Daoy (cell line): ENCODE measurements around the gene CYP2E1. TPM values are rescaled to one million over a fixed set of nuclear protein-coding genes. Genes with fewer than 3 reads are reported as not detected.
"Not testable (repeated sequence)": the region's sequence is repeated elsewhere in the genome, so short reads cannot be mapped to it uniquely, and the experiment has no call there.

ENCODE experiments used
- DNase-seq: peaks from one replicate; pipeline ENCODE4 v3.0.0-alpha.2; 2015; ENCODE audit warnings: low read depth
- total RNA-seq: library from RNA; depleted of rRNA; stranded (reverse); fragments of >200 nt; shearing (Covaris generic); gene quantifications from 2 replicates; pipeline ENCODE4 v1.2.3, GENCODE V29; 2014; rRNA removed

Gene CYP2E1
- total RNA-seq, result 0.12 and 2.5 TPM in 2 replicates

GRCh38 chr10:133526957-133527588 is at the start of gene CYP2E1:
Gene CYP2E1 (plus strand): TSS chr10:133527363. CDS start chr10:133527396, 33 bp downstream.
- no peak for DNase-seq

GRCh38 chr10:133481086-133481643 is 46.0 kb upstream of the CYP2E1 start:
- no peak for DNase-seq

DNA sequence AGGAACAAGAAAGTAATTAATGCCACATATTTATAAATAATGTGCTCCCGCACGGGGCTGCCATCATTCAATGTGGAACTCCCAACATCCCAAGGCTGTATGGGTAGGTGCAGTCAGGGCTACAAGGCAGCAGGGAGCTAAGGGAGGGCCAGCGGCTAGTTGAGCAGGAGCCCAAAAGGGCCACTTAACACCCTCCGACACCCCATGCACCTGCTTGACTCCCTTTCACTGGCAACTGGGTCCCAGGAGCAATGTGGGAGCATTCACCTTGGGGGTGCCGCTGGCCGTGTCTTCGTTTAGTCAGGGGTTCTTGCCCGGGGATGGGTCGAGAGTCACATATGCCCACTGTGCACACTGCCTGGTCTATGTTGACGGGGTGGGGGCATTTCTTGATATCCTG is 45.5 kb upstream of the CYP2E1 start:
- no peak for DNase-seq

DNA sequence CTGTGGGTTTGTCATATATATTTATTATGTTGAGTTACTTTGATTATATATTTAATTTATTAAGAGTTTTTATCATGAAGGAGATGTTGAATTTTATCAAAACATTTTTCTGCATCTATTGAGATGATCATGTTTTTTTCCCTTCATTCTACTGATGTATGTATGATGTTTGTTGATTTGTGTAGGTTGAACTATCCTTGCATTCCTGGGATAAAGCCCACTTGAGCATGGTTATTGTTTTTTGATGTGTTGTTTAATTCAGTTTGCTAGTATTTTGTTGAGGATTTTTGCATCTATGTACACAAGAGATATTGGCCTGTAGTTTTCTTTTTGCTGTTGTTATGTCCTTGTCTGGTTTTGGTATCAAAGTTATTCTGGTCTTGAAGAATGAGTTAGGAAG is 42.3 kb upstream of the CYP2E1 start:
- DNase-seq, result no peak

- DNase-seq, result no peak
Measured at GRCh38 chr10:133487085-133487484, 40.1 kb upstream of the CYP2E1 start.

DNA sequence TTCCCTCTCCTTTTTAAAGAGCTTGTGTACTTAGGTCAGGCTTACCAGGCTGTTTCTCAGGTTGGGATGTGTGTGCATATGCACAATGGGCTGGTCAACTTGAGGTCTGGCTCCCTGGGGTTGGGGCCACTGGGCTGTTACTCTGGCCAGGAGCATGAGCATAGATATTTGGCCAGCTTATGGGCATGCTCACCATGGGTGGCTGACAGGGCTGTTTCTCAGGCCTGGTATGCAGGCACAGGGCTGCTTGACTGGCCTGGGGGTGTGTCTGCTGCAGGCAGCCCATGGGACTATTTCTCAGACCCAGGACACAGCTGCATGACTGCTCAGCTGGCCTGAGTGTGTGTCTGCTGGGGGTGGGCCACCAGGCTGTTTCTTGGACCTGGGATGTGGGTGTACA is 38.8 kb upstream of the CYP2E1 start:
- DNase-seq, result no peak

DNA sequence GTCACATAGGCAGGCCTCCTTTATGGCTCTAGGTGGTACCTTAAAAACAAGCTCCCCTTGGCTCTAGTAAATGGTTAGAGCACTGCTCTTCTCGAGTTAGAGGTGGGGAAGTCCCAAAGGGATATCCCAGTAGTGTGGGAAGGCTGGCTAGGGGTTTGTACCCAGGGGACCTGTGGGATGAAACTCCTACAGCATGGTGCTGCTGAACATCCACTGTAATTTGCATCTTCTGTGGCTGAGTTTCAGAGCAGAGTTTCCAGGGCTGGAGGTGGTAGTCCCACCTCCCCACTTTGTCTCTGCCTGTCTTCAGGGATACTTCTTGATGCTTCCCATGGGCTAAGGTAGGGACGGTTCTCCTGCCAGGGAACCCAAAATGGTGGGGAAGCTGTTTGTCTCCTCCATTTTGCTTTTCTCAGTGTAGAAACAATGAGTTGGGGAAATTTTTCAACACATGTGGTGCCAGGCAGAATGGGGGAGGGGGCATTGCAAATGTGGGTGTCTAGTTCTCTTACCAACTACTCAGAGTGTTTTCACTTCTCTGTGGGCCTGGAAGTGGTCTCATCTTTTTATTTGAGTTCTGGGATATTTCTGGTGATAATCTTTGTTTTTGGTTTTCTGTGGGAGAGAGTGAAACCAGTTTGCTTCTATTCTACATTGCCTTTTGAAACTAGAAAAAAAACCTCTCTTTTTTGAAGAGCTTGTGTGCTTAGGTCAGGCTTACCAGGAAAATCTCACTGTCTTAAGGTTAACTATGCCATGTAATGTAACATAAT is 37.2 kb upstream of the CYP2E1 start:
- DNase-seq, result no peak

DNA sequence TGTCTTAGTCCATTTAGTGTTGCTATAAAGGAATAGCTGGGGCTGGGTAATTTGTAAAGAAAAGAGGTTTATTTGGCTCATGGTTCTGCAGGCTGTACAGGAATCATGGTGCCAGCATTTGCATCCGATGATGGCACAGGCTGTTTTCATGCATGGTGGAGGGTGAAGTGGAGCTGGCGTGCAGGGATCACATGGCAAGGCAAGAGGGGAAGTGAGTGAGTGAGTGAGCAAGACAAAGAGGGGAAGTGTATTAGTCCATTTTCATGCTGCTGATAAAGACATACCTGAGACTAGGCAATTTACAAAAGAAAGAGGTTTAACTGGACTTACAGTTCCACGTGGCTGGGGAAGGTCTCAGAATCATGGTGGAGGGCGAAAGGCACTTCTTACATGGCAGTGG is 33.6 kb upstream of the CYP2E1 start:
- not testable (repeated sequence) for DNase-seq

DNA sequence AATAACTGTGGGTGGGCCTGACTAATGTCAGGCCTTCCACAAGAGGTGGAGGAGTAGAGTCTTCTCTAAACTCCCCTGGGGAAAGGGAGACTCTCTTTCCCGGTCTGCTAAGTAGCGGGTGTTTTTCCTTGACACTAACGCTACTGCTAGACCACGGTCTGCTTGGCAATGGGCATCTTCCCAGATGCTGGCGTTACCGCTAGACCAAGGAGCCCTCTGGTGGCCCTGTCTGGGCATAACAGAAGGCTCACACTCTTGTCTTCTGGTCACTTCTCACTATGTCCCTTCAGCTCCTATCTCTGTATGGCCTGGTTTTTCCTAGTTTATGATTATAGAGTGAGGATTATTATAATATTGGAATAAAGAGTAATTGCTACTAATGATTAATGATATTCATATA is 29.8 kb upstream of the CYP2E1 start:
- DNase-seq, result not testable (repeated sequence)

- DNase-seq, result not testable (repeated sequence)
Measured at GRCh38 chr10:133499176-133499575, 28.0 kb upstream of the CYP2E1 start.

DNA sequence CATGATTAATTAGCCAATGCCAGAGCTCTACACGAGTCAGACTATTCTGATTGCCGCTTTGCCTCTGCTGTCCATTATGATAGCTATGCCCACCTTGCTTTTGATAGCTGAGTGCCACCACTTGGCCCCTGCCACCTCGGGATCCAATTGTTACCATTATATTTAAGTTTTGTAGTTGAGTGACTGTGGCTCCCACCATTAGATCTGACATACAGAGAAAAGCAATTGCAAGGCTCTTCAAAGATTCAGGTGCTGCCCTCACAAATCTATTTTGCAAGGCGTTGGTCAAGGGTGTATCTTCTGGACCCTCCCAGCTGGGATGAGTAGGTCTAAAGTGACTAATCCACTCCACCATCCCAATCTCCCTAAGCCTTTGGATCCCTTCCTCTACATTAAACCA is 26.3 kb upstream of the CYP2E1 start:
- not testable (repeated sequence) for DNase-seq

DNA sequence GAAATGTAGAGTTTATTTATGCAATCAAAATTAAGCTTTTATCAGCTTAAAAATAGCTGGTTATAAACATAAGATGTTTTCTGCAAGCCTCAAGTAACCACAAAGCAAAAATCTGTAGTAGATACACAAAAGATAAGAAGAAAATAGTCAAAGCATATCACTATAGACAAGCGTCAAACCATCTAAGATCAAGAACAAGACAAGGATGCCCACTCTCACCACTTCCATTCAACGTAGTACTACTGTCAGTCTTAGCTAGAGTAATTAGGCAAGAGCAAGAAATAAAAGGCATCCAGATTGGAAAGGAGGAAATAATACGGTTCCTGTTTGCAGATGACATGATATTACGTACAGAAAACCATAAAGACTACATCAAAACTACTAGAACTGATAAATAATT is 17.5 kb upstream of the CYP2E1 start:
- no peak for DNase-seq

DNA sequence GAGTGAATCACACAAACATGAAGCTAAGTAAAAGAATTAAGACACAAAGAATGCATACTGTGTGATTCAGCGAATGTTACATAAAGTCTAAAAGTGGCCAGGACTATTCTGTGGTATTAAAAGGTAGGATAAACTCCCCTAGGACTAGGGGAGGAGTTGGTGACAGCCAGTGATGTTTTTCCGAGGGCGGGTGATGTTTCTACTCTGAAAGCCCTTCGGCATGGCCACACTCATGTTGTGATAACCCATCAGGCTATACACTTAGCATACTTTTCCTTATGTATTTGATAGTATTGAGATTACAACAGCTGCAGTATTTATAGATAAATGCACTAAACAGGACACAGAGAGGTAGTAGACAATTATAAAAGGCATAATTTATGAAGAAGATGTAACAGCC is 15.8 kb upstream of the CYP2E1 start:
- DNase-seq, result no peak

GRCh38 chr10:133511907-133512528 is 15.1 kb upstream of the CYP2E1 start:
- no peak for DNase-seq

GRCh38 chr10:133515471-133515870 is 11.7 kb upstream of the CYP2E1 start:
- DNase-seq, result no peak

DNA sequence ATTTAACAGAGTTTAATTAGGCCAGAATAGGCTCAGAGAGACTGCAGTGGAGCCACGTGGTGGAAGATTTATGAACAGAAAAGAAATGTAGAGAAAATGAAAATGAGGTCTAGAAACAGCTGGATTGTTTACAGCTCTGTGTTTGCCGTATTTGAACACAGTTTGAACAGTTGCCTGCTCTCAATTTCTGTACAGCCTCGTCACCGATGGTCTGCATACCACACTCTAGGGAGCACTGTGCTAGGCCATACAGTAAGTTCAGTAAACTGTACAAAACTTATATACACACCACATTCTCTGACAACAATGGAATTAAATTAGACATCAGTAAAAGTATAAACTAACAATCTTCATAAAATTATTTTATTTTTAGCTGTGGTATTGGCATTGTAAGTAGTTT is 11.1 kb upstream of the CYP2E1 start:
- no peak for DNase-seq

DNA sequence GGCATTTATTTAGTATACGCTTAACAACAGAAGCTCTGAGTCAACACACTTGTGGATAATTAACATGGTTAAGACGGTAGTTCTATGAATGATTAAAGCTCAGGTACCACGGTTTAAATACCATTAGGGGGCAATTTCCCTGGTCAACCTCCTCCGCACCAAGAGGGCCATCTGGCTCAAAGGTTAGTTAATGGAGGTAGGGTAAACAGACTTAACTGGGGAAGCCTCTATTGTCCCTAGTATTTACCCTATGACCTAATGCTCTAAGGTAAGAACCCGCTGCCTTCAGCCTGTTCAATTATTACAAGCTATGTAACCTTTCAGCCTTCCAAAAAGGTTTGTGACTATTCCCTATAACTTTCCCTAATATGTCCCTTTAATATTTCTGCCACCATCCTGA is 8.6 kb upstream of the CYP2E1 start:
- not testable (repeated sequence) for DNase-seq

DNA sequence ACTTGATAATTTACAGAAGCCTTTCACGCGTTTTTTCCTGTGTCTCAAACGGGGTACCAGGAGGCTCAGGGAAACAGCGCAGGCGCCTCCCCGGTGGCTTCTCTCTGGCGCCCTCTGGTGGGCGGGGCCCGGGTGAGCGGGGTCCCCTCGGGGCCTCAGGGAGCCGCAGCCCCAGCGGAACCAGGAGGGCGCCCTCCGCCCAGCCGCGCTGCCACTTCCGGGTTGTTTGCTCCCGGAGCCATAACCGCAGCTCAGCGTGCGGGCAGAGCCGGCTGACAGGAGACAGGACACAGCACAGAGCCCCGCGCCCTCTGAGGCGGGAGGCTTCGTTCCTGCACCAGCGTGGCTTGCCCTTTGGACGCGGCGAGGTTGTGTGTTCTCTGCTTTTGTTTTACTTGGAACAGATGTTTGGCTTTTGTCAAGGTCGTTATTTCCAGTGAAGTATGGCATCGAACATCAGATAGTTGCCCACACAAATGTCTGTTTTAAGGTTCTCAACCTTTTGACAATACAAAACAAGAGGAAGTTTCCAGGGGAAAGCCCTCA is 6.9 kb upstream of the CYP2E1 start:
- peak; percentile 84 for DNase-seq

- no peak for DNase-seq
Measured at GRCh38 chr10:133523631-133524203, 3.4 kb upstream of the CYP2E1 start.

- no peak for DNase-seq
Measured at GRCh38 chr10:133525444-133525843, 1.7 kb upstream of the CYP2E1 start.

DNA sequence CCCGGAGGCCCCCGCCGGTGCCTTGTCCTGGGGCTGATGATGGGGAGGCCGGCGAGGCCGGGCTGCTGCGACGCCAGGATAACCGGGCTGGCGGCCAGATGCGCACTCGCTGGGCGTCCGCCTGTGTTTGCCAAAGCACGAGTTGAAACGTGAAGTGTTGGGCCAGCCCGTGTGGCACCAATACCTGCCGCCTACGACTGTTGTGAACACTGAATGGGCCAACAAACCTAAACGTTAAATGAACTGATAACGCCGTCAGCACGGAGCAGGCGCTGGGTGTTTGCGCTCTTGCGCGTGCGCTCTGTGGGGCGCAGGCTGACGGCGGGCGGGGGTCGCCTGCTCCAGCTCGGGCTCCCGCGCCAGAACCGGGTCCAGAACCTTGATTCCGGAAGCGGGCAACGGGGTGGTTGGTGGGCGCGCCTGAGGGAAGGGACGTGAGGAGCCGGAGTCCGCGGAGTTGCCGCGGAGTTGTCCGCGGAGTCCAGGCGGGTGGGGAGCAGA is 658 bp downstream of the CYP2E1 start:
- DNase-seq, result no peak
